OCI-LY1 (cell line): ENCODE data around the gene PPP1CC.

Experiments used
- H2AFZ ChIP-seq: fragments of 200-600 bp; sonication (generic), shearing (Covaris generic); 2 replicates; pipeline ENCODE4 v1.6.0; 2014; ENCODE audit warnings: antibody characterized with exemption, mild to moderate bottlenecking, low read length
- H3F3A ChIP-seq: fragments of 200-600 bp; sonication (generic), shearing (Covaris generic); 2 replicates; pipeline ENCODE4 v1.6.0; 2014; ENCODE audit warnings: mild to moderate bottlenecking, antibody characterized with exemption, low read length, moderate library complexity; ENCODE audit not compliant: insufficient read depth
- H3K27ac ChIP-seq: fragments of 200-600 bp; sonication (generic); 2 replicates; pipeline ENCODE4 v1.5.1; 2014; ENCODE audit warnings: low read length, mixed run types, mild to moderate bottlenecking, low read depth; ENCODE audit not compliant: poor library complexity, severe bottlenecking
- H3K27me3 ChIP-seq: fragments of 200-600 bp; sonication (generic); 2 replicates; pipeline ENCODE4 v1.6.0; 2014; ENCODE audit warnings: antibody characterized with exemption, mild to moderate bottlenecking, low read length, moderate library complexity; ENCODE audit not compliant: insufficient read depth
- H3K36me3 ChIP-seq: fragments of 200-600 bp; sonication (generic); 2 replicates; pipeline ENCODE4 v1.6.1; 2014; ENCODE audit warnings: mild to moderate bottlenecking, antibody characterized with exemption, low read length, moderate library complexity, mixed read lengths; ENCODE audit not compliant: insufficient read depth
- H3K4me1 ChIP-seq: fragments of 200-600 bp; sonication (generic); 2 replicates; pipeline ENCODE4 v1.5.1; 2014; ENCODE audit warnings: mild to moderate bottlenecking, low read length, moderate library complexity; ENCODE audit not compliant: insufficient read depth, severe bottlenecking
- H3K4me2 ChIP-seq: fragments of 200-600 bp; sonication (generic), shearing (Covaris generic); 2 replicates; pipeline ENCODE4 v1.6.1; 2014; ENCODE audit warnings: low read length
- H3K4me3 ChIP-seq: fragments of 200-600 bp; sonication (generic); 2 replicates; pipeline ENCODE4 v1.5.1; 2014; ENCODE audit warnings: low read length, low read depth, mild to moderate bottlenecking, mixed read lengths; ENCODE audit not compliant: poor library complexity, severe bottlenecking
- H3K79me2 ChIP-seq: fragments of 200-600 bp; shearing (Covaris generic); 2 replicates; pipeline ENCODE4 v1.6.1; 2016; ENCODE audit warnings: mixed run types, low read length, mixed read lengths; ENCODE audit not compliant: insufficient read depth
- H3K9ac ChIP-seq: fragments of 200-600 bp; sonication (generic), shearing (Covaris generic); 2 replicates; pipeline ENCODE4 v1.6.1; 2014; ENCODE audit warnings: mild to moderate bottlenecking, low read length, mixed read lengths
- H3K9me2 ChIP-seq: fragments of 200-600 bp; sonication (generic), shearing (Covaris generic); 2 replicates; pipeline ENCODE4 v1.6.1; 2014; ENCODE audit warnings: low read depth, mild to moderate bottlenecking, low read length, mixed read lengths
- H3K9me3 ChIP-seq: fragments of 200-600 bp; shearing (Covaris generic); 2 replicates; pipeline ENCODE4 v1.6.1; 2014; ENCODE audit warnings: low read length, mixed read lengths
- H4K20me1 ChIP-seq: fragments of 200-600 bp; sonication (generic), shearing (Covaris generic); 2 replicates; pipeline ENCODE4 v1.6.0; 2016; ENCODE audit warnings: mild to moderate bottlenecking, low read length; ENCODE audit not compliant: insufficient read depth
- CTCF ChIP-seq: fragments of 200-600 bp; sonication (generic), shearing (Covaris generic); IDR thresholded peaks from 2 replicates; pipeline ENCODE4 v1.5.1; 2017; ENCODE audit warnings: mild to moderate bottlenecking, antibody characterized with exemption, low read length, moderate library complexity, mixed read lengths
- EZH2 ChIP-seq: fragments of 200-600 bp; sonication (generic), shearing (Covaris generic); IDR thresholded peaks from 2 replicates; pipeline ENCODE4 v1.8.0; 2017; ENCODE audit warnings: borderline replicate concordance, mixed run types, mild to moderate bottlenecking, antibody characterized with exemption, low read length, moderate library complexity, mixed read lengths

The PPP1CC gene

GRCh38 chr12:110694330-110694901 lies 48.3 kb downstream of the PPP1CC start:
- Histone ChIP-seq H3K4me3 (no peak overlapping the region), H3K79me2 (no peaks in the 10 kb centered on the region), H3K4me1 (peaks cover 39% of the 10 kb centered on the region), H3K9me3 (no peaks in the 10 kb centered on the region), H3F3A (no peaks in the 10 kb centered on the region), H3K27ac (peak overlapping the region; percentile 77), H2AFZ (no peak overlapping the region), H3K9me2 (no peaks in the 10 kb centered on the region), H3K36me3 (no peaks in the 10 kb centered on the region), H3K27me3 (no peaks in the 10 kb centered on the region), H4K20me1 (no peaks in the 10 kb centered on the region), H3K4me2 (no peak overlapping the region), H3K9ac (peak overlapping the region; percentile 27; the same call in 1 of the 2 replicates)
- TF ChIP-seq EZH2 (no peak), CTCF (no peak)

DNA sequence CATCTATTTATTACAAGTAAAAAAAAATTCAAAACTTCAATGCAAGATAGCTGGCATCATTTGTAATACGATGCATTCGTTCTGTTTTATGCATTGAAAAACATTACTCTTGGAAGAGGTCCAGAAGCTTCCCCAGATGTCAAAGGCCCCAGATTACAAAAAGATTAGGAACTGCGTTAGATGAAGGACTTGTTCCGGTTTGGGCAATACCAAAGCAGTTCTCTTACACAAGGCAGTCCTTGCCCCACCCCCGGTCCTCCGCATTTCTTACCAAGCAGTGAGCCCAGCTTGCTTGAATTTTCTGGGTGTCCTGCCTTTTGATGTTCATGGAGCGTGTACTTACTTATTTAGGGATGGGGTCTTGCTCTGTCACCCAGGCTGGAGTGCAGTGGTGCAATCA lies 49.0 kb downstream of the PPP1CC start:
- H3K9ac ChIP-seq: peak overlapping the region; percentile 27; the same call in 1 of the 2 replicates
- H2AFZ ChIP-seq: no peak overlapping the region
- TF ChIP-seq CTCF (no peak), EZH2 (no peak)
- H3K9me3 ChIP-seq: no peaks in the 10 kb centered on the region
- peak overlapping the region; percentile 77 for H3K27ac ChIP-seq
- no peak overlapping the region for H3K4me3 ChIP-seq
- peak overlapping the region; percentile 19; the same call in 1 of the 2 replicates for H3K4me2 ChIP-seq
- H3K27me3 ChIP-seq: no peaks in the 10 kb centered on the region
- no peaks in the 10 kb centered on the region for H3K79me2 ChIP-seq
- H3F3A ChIP-seq: no peaks in the 10 kb centered on the region
- no peaks in the 10 kb centered on the region for H3K9me2 ChIP-seq
- H4K20me1 ChIP-seq: no peaks in the 10 kb centered on the region
- peaks cover 42% of the 10 kb centered on the region for H3K4me1 ChIP-seq
- H3K36me3 ChIP-seq: no peaks in the 10 kb centered on the region

- H3K36me3 ChIP-seq: peaks cover 11% of the 10 kb centered on the region; the same call in 1 of the 2 replicates
- H3K9ac ChIP-seq: no peak overlapping the region
- peak overlapping the region; percentile 95 for H3K27ac ChIP-seq
- H3K9me3 ChIP-seq: no peaks in the 10 kb centered on the region
- no peaks in the 10 kb centered on the region for H3K79me2 ChIP-seq
- no peaks in the 10 kb centered on the region for H3K27me3 ChIP-seq
- no peak for TF ChIP-seq EZH2
- TF ChIP-seq CTCF: no peak
- H3K4me1 ChIP-seq: peaks cover 66% of the 10 kb centered on the region
- H4K20me1 ChIP-seq: no peaks in the 10 kb centered on the region
- no peak overlapping the region for H2AFZ ChIP-seq
- no peak overlapping the region for H3K4me2 ChIP-seq
- no peaks in the 10 kb centered on the region for H3F3A ChIP-seq
- no peaks in the 10 kb centered on the region for H3K9me2 ChIP-seq
- no peak overlapping the region for H3K4me3 ChIP-seq
These were observed 52.6 kb downstream of the PPP1CC start for GRCh38 chr12:110690127-110690430.
